ENCODE data around the gene LGSN.
"Not testable (repeated sequence)": the region's sequence is repeated elsewhere in the genome, so short reads cannot be mapped to it uniquely, and the experiment has no call there.

The LGSN gene, protein sequence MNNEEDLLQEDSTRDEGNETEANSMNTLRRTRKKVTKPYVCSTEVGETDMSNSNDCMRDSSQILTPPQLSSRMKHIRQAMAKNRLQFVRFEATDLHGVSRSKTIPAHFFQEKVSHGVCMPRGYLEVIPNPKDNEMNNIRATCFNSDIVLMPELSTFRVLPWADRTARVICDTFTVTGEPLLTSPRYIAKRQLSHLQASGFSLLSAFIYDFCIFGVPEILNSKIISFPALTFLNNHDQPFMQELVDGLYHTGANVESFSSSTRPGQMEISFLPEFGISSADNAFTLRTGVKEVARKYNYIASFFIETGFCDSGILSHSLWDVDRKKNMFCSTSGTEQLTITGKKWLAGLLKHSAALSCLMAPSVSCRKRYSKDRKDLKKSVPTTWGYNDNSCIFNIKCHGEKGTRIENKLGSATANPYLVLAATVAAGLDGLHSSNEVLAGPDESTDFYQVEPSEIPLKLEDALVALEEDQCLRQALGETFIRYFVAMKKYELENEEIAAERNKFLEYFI

DNA sequence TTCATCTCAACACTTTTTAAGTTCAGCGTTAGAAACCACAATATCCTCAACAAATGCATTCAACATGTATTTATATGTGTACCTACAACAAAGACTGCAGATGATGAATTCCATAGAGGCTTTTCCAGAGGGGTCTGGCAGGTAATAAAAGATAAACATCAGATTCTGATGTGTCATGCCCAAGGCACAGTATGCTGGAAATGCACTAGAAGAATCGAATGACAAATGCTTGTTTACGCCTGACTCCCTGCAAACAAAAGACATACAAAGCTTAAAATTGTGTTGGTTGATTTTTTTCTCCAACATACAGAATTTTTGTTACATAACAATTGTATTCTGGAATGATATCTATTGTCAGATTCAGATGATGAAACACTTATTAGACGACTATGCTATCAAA is at the start of gene LGSN:
Gene LGSN, minus strand, starts transcription at position 45 of the 400 bp plus-strand sequence. Its CDS starts 40 bp downstream, at position 5.
- no peak for DNase-seq

DNA sequence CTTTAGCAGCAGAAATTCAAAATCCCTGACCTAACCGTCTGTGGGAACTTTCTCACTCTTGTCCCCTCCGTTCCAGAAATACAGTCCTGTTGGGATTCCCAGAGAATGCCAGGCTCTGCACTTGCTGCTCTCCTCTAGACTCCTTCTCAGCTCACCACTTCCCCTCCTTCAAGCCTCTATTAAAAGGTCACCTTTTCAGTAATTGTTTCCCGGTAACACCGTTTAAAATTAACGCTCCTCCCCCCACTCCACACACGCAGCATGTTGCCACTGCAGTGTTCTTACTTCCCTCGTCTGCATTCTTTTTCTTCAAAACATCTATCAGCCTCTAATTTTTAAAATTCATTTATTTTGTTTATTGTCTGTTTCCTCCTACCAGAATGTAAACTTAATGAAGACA is 48.6 kb upstream of the LGSN start:
- DNase-seq = no peak

DNA sequence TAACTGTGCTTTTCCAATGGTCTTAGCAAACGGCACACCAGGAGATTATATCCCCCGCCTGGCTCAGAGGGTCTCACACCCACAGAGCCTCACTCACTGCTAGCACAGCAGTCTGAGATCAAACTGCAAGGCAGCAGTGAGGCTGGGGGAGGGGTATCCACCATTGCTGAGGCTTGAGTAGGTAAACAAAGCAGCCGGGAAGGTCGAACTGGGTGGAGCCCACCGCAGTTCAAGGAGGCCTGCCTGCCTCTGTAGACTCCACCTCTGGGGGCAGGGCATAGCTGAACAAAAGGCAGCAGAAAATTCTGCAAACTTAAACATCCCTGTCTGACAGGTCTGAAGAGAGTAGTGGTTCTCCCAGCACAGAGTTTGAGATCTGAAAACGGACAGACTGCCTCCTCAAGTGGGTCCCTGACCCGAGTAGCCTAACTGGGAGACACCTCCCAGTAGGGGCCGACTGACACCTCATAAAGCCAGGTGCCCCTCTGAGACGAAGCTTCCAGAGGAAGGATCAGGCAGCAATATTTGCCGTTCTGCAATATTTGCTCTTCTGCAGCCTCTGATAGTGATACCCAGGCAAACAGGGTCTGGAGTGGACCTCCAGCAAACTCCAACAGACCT is 42.8 kb upstream of the LGSN start:
- DNase-seq = not testable (repeated sequence)

DNA sequence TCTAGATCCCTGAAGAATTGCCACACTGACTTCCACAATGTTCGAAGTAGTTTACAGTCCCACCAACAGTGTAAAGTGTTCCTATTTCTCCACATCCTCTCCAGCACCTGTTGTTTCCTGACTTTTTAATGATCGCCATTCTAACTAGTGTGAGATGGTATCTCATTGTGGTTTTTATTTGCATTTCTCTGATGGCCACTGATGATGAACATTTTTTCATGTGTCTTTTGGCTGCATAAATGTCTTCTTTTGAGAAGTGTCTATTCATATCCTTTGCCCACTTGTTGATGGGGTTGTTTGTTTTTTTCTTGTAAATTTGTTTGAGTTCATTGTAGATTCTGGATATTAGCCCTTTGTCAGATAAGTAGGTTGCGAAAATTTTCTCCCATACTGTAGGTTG is 37.6 kb upstream of the LGSN start:
- not testable (repeated sequence) for DNase-seq

DNA sequence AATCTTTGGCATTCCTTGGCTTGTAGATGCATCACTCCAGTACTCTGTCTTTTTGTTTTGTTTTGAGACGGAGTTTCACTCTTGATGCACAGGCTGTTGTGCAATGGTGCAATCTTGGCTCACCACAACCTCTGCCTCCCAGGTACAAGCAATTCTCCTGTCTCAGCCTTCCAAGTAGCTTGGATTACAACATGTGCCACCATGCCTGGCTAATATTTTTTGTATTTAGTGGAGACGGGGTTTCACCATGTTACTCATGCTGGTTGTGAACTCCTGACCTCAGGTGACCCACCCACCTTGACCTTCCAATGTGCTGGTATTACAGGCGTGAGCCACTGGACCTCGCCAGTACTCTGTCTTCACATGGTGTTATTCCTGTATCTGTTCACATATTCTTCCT is 35.8 kb upstream of the LGSN start:
- DNase-seq = no peak

DNA sequence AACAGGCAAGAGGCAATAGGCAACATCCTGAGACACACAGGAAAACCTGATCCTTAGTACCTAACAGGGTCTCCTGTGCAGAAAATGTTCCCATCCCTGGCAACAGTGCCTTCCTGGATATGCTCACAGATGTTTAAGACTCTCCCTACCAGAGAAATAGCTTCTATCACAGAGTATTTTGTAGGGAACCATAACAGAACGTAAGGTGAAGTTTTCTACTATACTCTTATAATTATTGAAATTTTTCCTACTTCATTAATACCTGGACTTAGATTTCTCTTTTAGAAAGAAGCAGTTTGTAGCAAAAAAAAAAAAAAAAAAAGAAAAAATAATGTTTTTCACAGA is 33.5 kb upstream of the LGSN start:
- DNase-seq = no peak

DNA sequence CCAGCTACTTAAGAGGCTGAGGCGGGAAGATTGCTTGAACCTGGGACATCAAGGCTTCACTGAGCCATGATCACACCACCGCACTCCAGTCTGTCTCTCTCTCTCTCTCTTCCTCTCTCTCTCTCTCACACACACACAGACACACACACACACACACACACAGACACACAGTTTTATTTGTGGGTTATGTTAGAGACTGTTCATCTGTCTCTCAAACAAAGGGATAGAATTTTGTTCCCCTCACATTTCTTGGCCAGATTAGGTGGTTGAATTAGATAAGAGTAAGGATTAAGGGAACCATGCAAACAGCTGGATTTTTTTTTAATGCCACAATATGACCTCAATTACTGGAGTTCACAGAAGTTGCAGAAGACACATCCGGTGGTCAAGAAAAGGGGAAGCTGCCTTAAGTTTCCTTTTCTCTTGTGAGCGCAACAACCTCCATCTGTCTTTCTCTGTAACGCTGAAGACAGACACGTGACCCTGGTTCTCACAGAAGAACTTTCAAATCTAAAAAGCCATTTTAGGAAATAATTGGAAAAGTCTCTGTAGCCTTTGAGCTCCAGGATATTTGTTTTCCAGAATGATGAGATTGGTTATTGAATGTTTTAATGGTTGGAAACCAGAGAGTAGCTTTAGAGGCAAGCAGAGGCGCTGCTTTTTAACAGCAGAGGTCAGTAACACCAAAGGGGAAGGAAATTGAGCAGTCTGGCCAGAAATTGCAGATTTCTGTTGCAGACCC is 32.9 kb upstream of the LGSN start:
- no peak for DNase-seq

DNA sequence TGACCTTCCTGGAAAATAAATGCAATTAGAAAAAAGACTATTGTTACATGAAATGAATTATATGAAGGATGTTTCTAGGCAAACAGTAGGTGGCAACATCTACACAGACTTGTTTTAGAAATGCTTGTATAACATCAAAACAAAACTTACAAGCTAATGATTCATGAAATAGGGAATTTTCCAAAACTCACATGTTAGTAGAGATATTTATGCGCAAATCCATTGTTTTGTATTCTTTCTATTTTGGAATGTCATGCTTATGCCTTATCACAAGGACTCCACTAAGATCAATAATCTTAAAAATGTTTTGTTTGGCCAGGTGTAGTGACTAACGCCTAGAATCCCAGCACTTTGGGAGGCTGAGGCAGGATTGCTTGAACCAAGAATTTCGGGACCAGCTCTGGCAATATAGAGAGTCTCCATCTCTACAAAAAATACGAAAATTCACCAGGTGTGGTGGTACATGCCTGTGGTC is 32.3 kb upstream of the LGSN start:
- DNase-seq = no peak

DNA sequence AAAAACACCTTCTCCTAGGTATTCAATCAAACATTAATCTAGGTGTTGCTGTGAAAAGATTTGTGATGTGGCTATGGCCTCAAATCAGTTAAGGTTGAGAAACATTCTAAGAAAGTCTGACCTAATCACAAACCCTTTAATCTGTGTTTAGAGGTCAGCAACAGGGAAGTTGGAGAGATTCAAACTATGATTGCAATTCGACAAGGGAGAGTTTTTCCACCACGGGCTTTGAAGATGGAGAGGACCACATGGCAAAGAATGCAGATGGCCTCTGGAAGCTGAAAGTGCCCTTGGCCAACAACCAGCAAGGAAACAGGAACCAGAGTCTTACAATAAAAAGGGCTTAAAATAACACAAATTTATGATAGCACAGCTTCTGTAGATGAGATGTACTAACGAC is 29.6 kb upstream of the LGSN start:
- DNase-seq = no peak

DNA sequence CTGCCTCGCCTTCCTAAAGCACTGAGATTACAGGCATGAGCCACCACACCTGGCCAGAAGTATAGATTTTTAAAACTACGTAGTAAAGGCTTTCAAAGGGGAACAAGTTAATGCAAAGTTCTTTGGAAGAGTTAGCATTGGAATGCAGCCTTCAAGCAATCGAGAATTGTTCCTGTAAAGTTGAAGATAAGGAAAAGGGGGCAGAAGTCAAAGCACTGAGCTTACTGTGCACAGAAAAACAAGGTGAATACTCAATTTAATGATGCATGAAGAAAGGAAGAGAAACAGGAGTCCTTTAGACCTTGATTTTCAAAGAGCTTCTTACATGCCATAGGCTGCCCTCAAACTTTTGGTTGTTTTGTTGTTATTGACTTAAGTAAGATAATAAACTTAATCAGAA is 29.1 kb upstream of the LGSN start:
- DNase-seq = no peak

DNA sequence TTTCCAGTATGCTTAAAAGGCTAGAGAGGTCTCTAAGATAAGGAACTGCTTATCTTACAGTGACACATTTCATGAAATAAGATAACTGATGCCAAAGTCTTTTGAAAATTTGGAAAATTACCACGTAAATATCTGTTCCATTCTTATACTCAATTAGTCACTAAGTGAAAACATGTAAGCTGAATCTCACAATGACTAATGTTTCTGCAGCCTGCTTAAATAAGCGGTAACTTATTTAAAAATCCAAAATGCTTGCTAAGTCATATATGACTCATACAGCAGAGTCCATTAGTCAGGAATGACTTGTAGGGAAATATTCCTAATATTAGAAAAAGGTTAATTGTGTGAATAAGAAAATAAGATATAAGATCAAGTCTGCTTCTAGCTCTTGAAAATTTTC is 27.8 kb upstream of the LGSN start:
- no peak for DNase-seq

DNA sequence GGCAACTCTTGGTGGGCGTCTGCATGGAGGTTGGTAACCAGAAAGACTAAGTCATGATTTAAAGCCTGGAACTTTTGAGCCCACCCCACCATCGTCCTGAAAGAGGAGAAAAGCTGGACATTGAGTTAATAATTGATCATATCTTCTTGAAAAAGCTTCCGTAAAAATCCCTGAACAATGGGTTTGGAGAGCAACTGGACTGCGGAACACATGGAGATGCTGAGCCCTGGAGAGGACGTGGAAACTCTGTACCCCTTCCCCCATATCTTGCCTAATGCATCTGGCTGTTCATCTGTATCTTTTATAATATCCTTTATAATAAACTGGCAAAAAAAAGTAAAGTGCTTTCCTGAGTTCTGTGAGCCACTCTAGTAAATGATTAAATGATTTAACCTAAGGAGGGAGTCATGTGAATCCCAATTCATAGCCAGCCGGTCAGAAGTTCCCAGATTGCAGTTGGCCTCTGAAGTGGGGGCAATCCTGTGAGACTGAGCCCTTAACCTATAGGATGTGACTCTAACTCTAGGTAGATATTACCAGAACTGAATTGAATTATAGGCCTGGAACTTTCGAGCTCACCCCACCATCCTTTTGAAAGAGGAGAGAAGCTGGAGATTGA is 26.5 kb upstream of the LGSN start:
- no peak for DNase-seq

DNA sequence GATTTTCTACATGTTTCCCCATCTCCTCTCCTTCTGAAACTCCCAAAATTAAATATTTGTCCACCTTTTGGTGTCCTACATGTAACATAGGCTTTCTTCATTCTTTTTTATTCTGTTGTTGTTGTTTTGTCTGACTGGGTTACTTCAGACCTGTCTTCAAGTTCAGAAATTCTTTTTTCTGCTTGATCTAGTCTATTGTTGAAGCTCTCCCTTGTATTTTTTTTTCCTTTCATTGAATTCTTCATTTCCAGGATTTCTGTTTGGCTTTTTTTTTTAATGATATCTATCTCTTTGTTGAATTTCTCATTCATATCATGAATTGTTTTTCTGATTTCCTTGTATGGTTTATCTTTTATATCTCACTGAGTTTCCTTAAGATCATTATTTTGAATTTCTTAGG is 20.6 kb upstream of the LGSN start:
- no peak for DNase-seq

DNA sequence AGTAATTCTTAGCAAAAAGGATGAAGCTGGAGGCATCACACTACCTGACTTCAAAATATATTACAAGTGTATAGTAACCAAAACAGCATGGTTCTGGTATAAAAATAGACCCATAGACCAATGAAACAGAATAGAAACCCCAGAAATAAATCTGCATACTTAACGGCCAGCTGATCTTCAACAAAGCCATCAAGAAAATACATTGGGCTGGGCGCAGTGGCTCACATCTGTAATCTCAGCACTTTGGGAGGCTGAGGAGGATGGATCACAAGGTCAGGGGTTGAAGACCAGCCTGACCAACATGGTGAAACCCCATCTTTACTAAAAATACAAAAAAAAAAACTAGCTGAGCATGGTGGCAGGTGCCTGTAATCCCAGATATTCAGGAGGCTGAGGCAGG is 14.9 kb upstream of the LGSN start:
- DNase-seq = not testable (repeated sequence)

DNA sequence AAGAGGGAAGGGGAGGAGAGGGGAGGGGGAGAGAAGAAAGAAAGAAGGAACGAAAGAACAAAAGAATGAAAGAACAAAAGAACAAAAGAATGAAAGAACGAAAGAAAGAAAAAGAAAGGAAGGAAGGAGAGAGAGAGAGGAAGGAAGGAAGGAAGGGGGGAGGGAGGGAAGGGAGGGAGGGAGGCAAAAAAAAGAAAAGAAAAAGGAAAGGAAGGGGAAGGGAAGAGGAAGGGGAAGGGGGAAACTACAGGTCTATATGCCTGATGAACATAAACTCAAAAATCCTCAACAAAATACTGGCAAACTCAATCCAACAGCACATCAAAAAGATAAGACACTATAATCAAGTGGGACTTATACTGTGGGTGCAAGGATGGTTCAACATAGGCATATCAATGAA is 13.7 kb upstream of the LGSN start:
- no peak for DNase-seq

DNA sequence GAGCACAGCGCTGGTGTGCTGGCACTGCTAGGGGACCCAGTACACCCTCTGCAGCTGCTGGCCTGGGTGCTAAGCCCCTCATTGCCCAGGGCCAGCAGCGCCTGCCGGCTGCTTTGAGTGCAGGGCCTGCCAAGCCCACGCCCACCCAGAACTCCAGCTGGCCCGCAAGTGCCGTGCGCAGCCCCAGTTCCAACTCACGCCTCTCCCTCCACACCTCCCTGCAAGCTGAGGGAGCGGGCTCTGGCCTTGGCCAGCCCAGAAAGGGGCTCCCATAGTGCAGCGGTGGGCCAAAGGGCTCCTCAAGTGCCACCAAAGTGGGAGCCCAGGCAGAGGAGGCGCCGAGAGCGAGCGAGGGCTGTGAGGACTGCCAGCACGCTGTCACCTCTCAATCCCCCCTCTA is 6.8 kb upstream of the LGSN start:
- not testable (repeated sequence) for DNase-seq

DNA sequence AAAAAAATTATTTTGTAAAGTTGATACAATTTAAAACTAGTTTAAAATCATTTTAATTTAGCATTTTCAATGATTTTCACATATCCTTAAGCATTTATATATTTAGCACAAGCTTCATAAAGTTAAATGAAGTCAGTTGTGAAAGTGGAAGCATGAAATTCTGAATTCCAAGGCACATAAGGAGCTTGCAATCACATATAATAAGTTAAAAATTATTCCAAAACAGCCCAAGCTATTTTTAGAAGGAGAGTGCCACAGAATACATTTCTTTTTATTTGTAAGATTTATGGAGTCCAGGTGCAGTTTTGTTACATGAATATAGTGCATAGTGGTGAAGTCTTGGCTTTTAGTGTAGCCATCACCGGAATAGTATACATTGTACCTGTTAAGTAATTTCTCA is 3.2 kb upstream of the LGSN start:
- DNase-seq = no peak

DNA sequence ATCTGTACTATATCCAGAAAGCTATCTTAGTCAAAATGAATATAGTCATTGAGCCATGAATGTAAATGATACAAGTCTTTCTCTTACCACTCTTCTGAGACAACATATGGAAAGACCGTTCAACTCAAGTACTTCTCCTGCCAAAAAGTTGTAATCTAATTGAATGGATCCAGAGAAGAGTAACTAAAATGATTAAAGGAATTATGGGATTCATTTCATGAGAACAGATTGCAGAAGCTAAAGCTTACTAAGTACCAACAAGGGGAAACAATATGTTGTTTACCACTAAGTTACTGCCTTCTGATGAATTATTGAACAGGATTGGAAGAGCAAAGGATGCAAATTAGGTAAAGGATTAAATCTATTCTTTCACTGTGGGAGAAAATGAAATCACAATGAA is 2.0 kb upstream of the LGSN start:
- DNase-seq = no peak

DNA sequence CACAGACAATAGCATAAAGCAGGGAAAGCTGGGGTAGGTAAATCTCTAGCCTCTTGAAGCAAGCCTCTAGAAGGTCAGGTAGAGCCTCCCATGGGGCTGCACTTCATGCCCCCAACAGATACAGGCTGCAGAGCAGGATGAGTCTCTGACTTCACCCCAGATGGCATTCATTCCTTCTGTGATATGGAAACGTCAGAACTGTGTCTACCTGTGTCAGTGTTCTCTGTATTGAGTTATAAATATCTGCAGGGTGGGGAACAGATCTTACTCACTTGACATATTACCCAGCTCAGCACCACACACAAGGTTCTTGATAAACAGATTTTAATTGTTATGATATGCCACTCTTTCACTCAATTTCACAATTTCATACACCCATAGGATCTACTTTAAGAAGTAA is 2.1 kb downstream of the LGSN start:
- DNase-seq = no peak

DNA sequence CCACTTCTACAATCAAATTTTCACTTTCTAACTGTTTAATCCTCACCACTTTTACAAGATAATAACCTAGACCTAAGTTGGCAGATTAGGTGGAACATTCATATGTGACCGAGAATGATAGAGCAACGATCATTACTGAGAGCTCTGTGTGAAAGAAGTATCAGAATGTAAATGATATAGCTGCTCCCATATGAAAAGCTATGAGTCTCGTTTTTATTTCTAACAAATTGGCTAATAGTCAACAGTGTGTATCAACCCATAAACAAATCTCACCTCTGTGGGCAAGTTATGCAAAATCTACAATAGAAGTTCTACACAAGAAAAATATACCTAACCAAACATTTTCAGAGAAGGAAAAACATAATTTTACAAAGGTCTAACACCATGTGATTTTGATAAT is 3.7 kb downstream of the LGSN start:
- DNase-seq = no peak

DNA sequence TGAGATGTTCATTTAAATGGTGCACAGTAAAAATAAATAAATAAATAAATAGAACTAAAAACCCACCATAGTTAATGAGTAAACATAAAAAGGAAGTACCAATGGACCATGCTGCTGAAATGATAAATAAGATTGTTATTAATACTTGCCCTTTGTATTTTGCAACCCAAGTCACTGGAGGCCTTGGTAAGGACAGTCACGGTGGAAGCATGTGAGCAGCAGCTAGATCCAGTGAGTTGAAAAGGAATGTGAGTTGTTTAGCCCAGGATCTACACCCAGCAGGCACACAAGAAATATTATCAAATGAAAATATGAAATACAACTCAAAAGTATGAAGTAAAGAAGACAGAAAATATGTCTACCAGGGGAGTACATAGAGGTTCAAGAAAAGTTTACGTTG is 6.7 kb downstream of the LGSN start:
- no peak for DNase-seq

DNA sequence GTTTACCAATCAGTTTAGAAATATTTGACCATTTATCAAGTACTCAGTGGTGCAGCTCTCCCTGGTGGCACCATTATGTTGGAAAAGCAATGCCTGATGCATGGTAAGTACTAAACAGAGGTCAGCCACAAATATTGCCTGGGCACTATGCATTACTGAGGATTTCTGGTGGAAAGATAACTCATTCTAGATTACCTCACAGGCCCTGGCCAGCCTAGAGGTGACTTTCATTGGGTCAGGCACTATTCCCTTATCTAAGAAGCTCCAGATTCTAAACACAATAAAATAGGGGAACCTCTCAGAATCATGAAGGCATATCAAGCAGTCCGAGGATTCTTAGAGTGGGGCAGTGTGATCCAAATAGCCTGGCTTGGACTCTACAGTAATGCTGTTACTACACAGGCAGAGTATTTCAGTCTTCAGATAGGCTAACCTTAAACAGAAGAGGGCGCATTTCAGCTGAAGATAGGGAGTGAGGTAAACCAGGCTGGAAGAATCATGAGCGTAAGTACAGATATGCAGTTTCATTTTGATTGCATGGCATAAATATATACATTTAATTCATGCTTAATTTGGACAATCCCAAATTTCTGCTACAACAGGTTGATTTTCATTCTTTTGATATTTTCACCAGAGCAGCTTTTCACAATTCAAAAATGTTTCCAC is 12.1 kb downstream of the LGSN start:
- no peak for DNase-seq

DNA sequence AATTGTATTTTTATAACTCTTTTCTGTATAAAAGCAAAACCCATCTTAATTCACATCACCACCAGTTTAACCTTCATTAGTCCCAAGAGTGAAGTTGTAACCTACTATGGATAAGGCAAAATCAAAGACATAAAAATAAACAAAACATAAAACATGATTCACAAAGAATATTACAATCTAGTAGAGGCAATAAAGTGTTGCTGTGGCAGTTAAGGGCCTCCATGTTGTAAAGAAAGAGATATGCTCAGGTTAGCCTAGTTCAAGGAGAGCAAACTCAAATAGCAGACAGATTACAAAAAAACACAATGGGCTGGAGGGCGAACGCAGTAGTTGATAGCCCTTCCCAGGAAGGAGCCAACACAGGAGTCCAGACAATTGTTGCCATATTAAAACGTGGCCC is 13.4 kb downstream of the LGSN start:
- no peak for DNase-seq
